H9 (cell line): ENCODE data around the gene XRCC6. TPM values are rescaled to one million over a fixed set of nuclear protein-coding genes. Genes with fewer than 3 reads are reported as not detected.
A peak's percentile ranks its signal among the peaks of the same experiment; 100 is the strongest.

ENCODE experiments used
- DNase-seq: peaks from one replicate; pipeline ENCODE4 v3.0.0-alpha.2; 2017
- H2AFZ ChIP-seq: one replicate; pipeline ENCODE4 v1.6.1; 2013; ENCODE audit warnings: mild to moderate bottlenecking, low read length, control low read depth, moderate library complexity
- H2AK5ac ChIP-seq: 2 replicates; pipeline ENCODE4 v1.6.1; 2013; ENCODE audit warnings: low read length, control low read depth, mixed read lengths; ENCODE audit not compliant: insufficient read length
- H2BK120ac ChIP-seq: one replicate; pipeline ENCODE4 v1.6.1; 2013; ENCODE audit warnings: low read depth, mild to moderate bottlenecking, low read length, control low read depth, inconsistent platforms; ENCODE audit not compliant: poor library complexity, severe bottlenecking
- H2BK12ac ChIP-seq: 2 replicates; pipeline ENCODE4 v1.6.1; 2013; ENCODE audit warnings: low read length, control low read depth, mixed read lengths, low read depth; ENCODE audit not compliant: insufficient read length
- H2BK15ac ChIP-seq: 2 replicates; pipeline ENCODE4 v1.6.1; 2013; ENCODE audit warnings: low read depth, low read length, control low read depth
- H2BK20ac ChIP-seq: one replicate; pipeline ENCODE4 v1.6.1; 2013; ENCODE audit warnings: low read depth, mild to moderate bottlenecking, low read length, control low read depth, inconsistent platforms; ENCODE audit not compliant: poor library complexity, severe bottlenecking
- H2BK5ac ChIP-seq: 2 replicates; pipeline ENCODE4 v1.6.1; 2013; ENCODE audit warnings: low read length, control low read depth, mixed read lengths; ENCODE audit not compliant: insufficient read length
- H3K14ac ChIP-seq: 2 replicates; pipeline ENCODE4 v1.6.1; 2013; ENCODE audit warnings: low read length, control low read depth; ENCODE audit not compliant: insufficient read depth
- H3K18ac ChIP-seq: 2 replicates; pipeline ENCODE4 v1.6.1; 2013; ENCODE audit warnings: low read depth, mild to moderate bottlenecking, mixed read lengths, low read length, control low read depth; ENCODE audit not compliant: insufficient read length
- H3K23ac ChIP-seq: 2 replicates; pipeline ENCODE4 v1.6.1; 2013; ENCODE audit warnings: low read length, control low read depth, mixed read lengths, low read depth; ENCODE audit not compliant: insufficient read length
- H3K23me2 ChIP-seq: 2 replicates; pipeline ENCODE4 v1.6.1; 2013; ENCODE audit warnings: low read depth, mild to moderate bottlenecking, mixed read lengths, low read length, control low read depth; ENCODE audit not compliant: insufficient read length, poor library complexity, severe bottlenecking
- H3K27ac ChIP-seq: 2 replicates; pipeline ENCODE4 v1.5.1; 2013; ENCODE audit warnings: low read length, control low read depth, mixed read lengths, low read depth; ENCODE audit not compliant: insufficient read length
- H3K27me3 ChIP-seq: 2 replicates; pipeline ENCODE4 v1.6.1; 2013; ENCODE audit warnings: low read length, control low read depth, inconsistent platforms; ENCODE audit not compliant: insufficient read depth
- H3K4ac ChIP-seq: 2 replicates; pipeline ENCODE4 v1.6.1; 2013; ENCODE audit warnings: low read depth, mild to moderate bottlenecking, control low read depth, inconsistent platforms, low read length, moderate library complexity
- H3K4me1 ChIP-seq: 2 replicates; pipeline ENCODE4 v1.6.1; 2013; ENCODE audit warnings: low read length, control low read depth, inconsistent platforms; ENCODE audit not compliant: insufficient read depth
- H3K4me2 ChIP-seq: 2 replicates; pipeline ENCODE4 v1.6.1; 2013; ENCODE audit warnings: low read length, control low read depth, mixed read lengths; ENCODE audit not compliant: insufficient read length, insufficient read depth
- H3K56ac ChIP-seq: 2 replicates; pipeline ENCODE4 v1.6.1; 2013; ENCODE audit warnings: low read depth, mild to moderate bottlenecking, mixed read lengths, low read length, control low read depth; ENCODE audit not compliant: insufficient read length
- H3K79me1 ChIP-seq: 2 replicates; pipeline ENCODE4 v1.6.1; 2013; ENCODE audit warnings: low read depth, mild to moderate bottlenecking, moderate library complexity, low read length, control low read depth, inconsistent platforms; ENCODE audit not compliant: insufficient read depth, poor library complexity, severe bottlenecking
- H3K79me2 ChIP-seq: 2 replicates; pipeline ENCODE4 v1.6.1; 2013; ENCODE audit warnings: low read length, control low read depth, inconsistent platforms; ENCODE audit not compliant: insufficient read depth
- H3K9ac ChIP-seq: 2 replicates; pipeline ENCODE4 v1.6.1; 2013; ENCODE audit warnings: low read length, control low read depth, mixed read lengths; ENCODE audit not compliant: insufficient read length; ENCODE audit errors: extremely low read depth
- H3K9me3 ChIP-seq: one replicate; pipeline ENCODE4 v1.6.1; 2013; ENCODE audit warnings: low read depth, low read length, inconsistent platforms; ENCODE audit not compliant: control insufficient read depth
- H3T11ph ChIP-seq: one replicate; pipeline ENCODE4 v1.6.1; 2013; ENCODE audit warnings: mild to moderate bottlenecking, low read length, control low read depth, inconsistent platforms
- H4K20me1 ChIP-seq: one replicate; pipeline ENCODE4 v1.6.1; 2013; ENCODE audit not compliant: control insufficient read depth, insufficient read length, insufficient read depth
- H4K5ac ChIP-seq: 2 replicates; pipeline ENCODE4 v1.6.1; 2013; ENCODE audit warnings: low read depth, mild to moderate bottlenecking, mixed read lengths, low read length, control low read depth; ENCODE audit not compliant: insufficient read length
- H4K8ac ChIP-seq: replicated peaks from 2 replicates; pipeline ENCODE4 v1.6.1; 2013; ENCODE audit warnings: low read length, control low read depth, mixed read lengths, low read depth; ENCODE audit not compliant: insufficient read length
- H4K91ac ChIP-seq: 2 replicates; pipeline ENCODE4 v1.6.1; 2013; ENCODE audit warnings: low read depth, mild to moderate bottlenecking, moderate library complexity, mixed read lengths, low read length, control low read depth; ENCODE audit not compliant: insufficient read length
- H3K27ac Mint-ChIP-seq, 3 experiments: 2 replicates in 2 of 3; 3 replicates in 1 of 3; pipeline ENCODE4 v1.8.0; 2020 to 2021; ENCODE audit warnings: mixed read lengths in 3 of 3, mild to moderate bottlenecking in 1 of 3, moderate library complexity in 1 of 3
- H3K27me3 Mint-ChIP-seq: 2 replicates; pipeline ENCODE4 v1.8.0; 2021; ENCODE audit warnings: low read depth, mild to moderate bottlenecking, moderate library complexity, mixed read lengths
- H3K36me3 Mint-ChIP-seq, 3 experiments: 2 replicates in 2 of 3; 3 replicates in 1 of 3; pipeline ENCODE4 v1.8.0; 2020 to 2021; ENCODE audit warnings: low read depth in 3 of 3, mixed read lengths in 3 of 3; ENCODE audit not compliant: insufficient read depth in 1 of 3
- H3K4me1 Mint-ChIP-seq, 2 experiments: 2 replicates each; pipeline ENCODE4 v1.8.0; 2020; ENCODE audit warnings: mixed read lengths in 2 of 2
- H3K4me3 Mint-ChIP-seq, 2 experiments: 2 replicates in 1 of 2; 3 replicates in 1 of 2; pipeline ENCODE4 v1.8.0; 2020 to 2021; ENCODE audit warnings: mild to moderate bottlenecking in 2 of 2, mixed read lengths in 2 of 2, moderate library complexity in 1 of 2
- H3K9me3 Mint-ChIP-seq, 2 experiments: 2 replicates in 1 of 2; 3 replicates in 1 of 2; pipeline ENCODE4 v1.8.0; 2020; ENCODE audit warnings: mild to moderate bottlenecking in 2 of 2, mixed read lengths in 2 of 2, moderate library complexity in 1 of 2
- CTCF ChIP-seq: fragments of 200-600 bp; sonication (generic); conservative IDR thresholded peaks from 3 replicates; pipeline ENCODE4 v1.8.0; 2021; ENCODE audit warnings: antibody characterized with exemption, mild to moderate bottlenecking
- WGBS: extraction: QIAGEN DNeasy Blood & Tissue Kit; methylation state at CpG from one replicate; pipeline ENCODE4 v1.1.7; 2013; ENCODE audit warnings: missing lambda C conversion rate, low lambda C conversion rate, mixed read lengths; ENCODE audit not compliant: insufficient read length; ENCODE audit errors: extremely low coverage; 5-methylcytosine and 5-hydroxymethylcytosine counted together
- total RNA-seq: library from RNA; stranded (reverse); gene quantifications from 2 replicates; pipeline ENCODE4 v1.2.1, GENCODE V29; 2021

XRCC6 gene
- total RNA-seq, 1 experiment from 2014 or later = 461 TPM

GRCh38 chr22:41700108-41700364 lies 78.9 kb downstream of the XRCC6 start:
- Histone ChIP-seq H3K14ac (no peak overlapping the region), H2BK5ac (no peak overlapping the region), H3K27me3 (no peaks in the 10 kb centered on the region), H4K20me1 (no peaks in the 10 kb centered on the region), H4K5ac (no peak overlapping the region), H3K4me1 (no peaks in the 10 kb centered on the region), H3K23ac (no peak overlapping the region), H4K8ac (no peak overlapping the region), H3K9ac (no peak overlapping the region), H2BK20ac (no peak overlapping the region), H2BK120ac (no peak overlapping the region), H3K23me2 (no peaks in the 10 kb centered on the region), H2BK12ac (no peak overlapping the region), H3K9me3 (no peaks in the 10 kb centered on the region), H3K4ac (no peak overlapping the region), H2AK5ac (no peak overlapping the region), H3T11ph (no peak overlapping the region), H3K4me2 (no peak overlapping the region), H3K18ac (no peak overlapping the region), H2AFZ (no peak overlapping the region), H3K56ac (no peak overlapping the region), H3K79me2 (no peaks in the 10 kb centered on the region), H3K27ac (no peak overlapping the region), H3K79me1 (no peaks in the 10 kb centered on the region), H2BK15ac (no peak overlapping the region), H4K91ac (no peak overlapping the region)
- Mint-ChIP-seq H3K4me1 (peaks cover 11 to 12% of the 10 kb centered on the region in 2 experiments), H3K27ac (peak overlapping the region in 1 of 3 experiments; percentile 13; a peak in 1 of 7 replicates), H3K4me3 (no peak overlapping the region), H3K36me3 (0 out of 7 replicates have a peak, but pooled peaks cover 0 to 1% (median 0%) of the 10 kb centered on the region in 3 experiments), H3K27me3 (peaks cover 2% of the 10 kb centered on the region), H3K9me3 (no peaks in the 10 kb centered on the region)
- peak; percentile 31 for DNase-seq
- TF ChIP-seq CTCF = no peak
- WGBS = no CpG with 5 or more reads among the region's 16 CpGs
